ENCODE data around the gene ERVW-1.
A peak's percentile ranks its signal among the peaks of the same experiment; 100 is the strongest.
"Not testable (repeated sequence)": the region's sequence is repeated elsewhere in the genome, so short reads cannot be mapped to it uniquely, and the experiment has no call there.

ERVW-1 gene

DNA sequence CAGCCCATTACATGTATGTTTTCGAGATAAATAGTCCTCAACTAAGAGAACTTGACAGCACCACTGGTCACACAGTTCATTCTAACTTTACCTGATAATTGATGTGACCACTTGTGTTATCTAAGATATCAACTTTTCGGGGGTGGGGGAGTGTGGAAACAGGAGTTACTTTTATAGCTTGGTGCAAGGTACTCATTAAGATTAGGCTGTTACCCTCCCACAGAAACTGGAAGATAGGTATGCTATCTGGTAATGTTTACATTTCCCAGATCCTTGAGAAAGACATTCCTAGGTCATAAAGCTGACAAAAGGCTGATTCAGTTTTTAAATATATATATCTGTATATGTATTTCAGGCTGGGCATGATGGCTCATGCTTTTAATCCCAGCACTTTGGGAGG is 11.1 kb downstream of the ERVW-1 start:
- no peak for DNase-seq

- no peak for DNase-seq
Measured at GRCh38 chr7:92464515-92464914, 13.2 kb downstream of the ERVW-1 start.

GRCh38 chr7:92462560-92462959 is 15.2 kb downstream of the ERVW-1 start:
- no peak for DNase-seq

DNA sequence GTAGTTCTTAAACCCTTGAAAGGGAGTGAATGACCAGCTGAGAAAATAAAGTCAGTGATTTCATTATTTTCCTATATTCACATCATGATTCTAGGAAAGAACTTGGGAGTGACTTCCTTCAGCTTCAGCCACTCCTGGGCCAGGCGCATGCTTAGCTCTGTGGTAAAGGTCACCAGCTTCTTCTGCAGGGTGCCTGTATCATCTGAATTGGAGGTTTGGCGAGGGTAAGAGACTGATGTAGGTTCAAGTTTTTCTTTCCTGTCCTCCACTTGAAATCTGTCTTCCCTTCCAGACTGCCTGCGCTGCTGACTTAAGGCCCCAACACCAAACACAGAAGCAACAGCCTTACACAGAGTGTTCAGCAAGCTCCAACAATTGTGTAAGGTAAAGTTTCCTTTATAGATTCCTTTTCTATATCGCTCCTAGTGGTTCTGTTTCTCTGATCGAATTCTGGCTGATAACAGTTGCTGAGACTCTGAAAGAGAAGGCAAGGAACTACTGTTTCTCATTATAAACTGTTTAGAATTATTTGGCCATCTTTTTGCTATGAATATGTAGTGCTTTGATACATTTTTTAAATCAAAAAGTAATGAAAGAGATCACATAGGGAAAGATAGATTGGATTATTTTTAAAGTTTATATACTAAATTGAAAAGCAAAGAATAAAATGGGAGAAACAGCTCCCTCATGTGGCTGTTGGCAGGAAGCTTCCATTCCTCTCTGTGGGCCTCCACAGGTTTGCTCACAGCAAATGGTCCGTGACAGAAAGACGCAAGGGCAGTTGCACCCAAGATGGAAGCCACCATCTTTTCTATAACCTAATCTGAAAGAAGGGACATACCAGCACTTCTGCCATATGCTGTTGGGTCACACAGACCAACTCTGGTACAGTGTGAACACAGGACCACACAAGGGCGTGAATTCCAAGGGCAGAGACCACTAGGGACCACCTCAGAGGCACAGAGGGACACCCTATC is 16.4 kb downstream of the ERVW-1 start:
- DNase-seq, result no peak

GRCh38 chr7:92460510-92460909 is 17.2 kb downstream of the ERVW-1 start:
- DNase-seq, result no peak

- no peak for DNase-seq
Measured at GRCh38 chr7:92460109-92460508, 17.6 kb downstream of the ERVW-1 start.

- no peak for DNase-seq
Measured at GRCh38 chr7:92456236-92456635, 21.5 kb downstream of the ERVW-1 start.

- no peak for DNase-seq
Measured at GRCh38 chr7:92451645-92452044, 26.1 kb downstream of the ERVW-1 start.

GRCh38 chr7:92448205-92448747 is 29.5 kb downstream of the ERVW-1 start:
- DNase-seq, result no peak

DNA sequence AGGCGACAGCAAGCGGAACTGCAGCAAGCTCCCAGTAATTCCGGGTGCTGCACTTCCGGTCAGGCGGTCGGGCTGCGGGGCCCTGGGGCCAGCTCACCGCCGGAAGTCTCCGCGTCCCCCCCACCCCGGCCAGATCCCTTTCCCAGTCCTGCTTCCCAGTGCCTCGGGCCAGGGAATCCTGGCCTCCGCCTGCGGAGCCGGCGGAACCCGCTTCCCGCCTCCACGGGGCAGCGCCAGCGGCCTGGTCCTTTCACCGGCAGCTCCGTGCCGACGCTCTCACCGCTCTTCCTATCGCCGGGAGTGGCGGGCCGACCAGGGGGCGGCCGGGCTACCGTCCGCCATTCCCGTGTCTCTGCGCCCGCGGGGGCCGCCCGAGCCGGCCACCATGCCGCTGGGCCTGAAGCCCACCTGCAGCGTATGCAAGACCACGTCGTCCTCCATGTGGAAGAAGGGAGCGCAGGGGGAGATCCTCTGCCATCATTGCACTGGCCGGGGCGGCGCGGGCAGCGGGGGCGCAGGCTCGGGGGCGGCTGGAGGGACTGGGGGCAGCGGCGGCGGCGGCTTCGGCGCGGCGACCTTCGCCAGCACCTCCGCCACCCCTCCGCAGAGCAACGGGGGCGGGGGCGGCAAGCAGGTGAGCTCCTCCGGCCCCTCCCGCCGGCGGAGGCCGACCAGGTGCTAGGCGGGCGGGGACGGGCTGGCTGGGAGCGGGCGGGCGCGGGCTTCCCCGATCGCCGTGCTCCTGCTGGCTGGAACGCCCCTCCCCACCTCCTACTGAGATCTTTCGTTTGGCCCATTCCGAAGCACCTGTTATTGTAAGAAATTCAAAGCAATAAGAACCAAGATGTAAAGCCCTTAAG is 30.2 kb downstream of the ERVW-1 start, which contains the start of gene GATAD1:
GATAD1 (plus strand) TSS at position 138 of the 860 bp plus-strand sequence; CDS start at position 386, 248 bp downstream.
- DNase-seq, result peak; percentile 72

DNA sequence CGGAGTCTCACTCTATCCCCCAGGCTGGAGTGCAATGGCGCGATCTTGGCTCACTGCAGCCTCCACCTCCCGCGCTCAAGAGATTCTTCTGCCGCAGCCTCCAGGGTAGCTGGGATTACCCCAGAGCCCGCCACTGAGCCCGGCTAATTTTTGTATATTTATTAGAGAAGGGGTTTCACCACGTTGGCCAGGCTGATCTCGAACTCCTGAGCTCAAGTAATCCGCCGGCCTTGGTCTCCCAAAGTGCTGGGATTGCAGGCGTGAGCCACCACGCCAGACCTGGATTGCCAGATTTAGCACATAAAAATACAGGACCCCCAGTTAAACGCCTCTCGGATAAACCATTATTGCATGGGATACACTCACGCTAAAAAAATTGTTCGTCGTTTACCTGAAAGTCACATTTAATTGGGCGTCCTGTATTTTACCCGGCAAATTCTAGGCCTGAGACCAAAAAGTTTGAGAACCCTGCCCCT is 30.8 kb downstream of the ERVW-1 start:
- no peak for DNase-seq

DNA sequence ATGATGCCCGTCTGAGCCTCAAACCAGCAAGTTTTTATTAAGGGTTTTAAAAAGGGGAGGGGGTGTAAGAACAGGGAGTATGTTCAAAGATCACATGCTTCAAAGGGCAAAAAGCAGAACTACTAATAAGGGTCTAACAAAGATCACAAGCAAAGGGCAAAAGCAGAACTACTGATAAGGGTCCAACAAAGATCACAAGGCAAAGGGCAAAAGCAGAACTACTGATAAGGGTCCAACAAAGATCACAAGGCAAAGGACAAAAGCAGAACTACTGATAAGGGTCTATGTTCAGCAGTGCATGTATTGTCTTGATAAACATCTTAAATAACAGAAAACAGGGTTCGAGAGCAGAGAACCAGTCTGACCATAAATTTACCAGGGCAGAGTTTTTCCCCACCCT is 35.0 kb downstream of the ERVW-1 start:
- not testable (repeated sequence) for DNase-seq

- DNase-seq, result no peak
Measured at GRCh38 chr7:92437956-92438491, 39.7 kb downstream of the ERVW-1 start.

GRCh38 chr7:92436612-92437445 is 40.9 kb downstream of the ERVW-1 start:
- no peak for DNase-seq

DNA sequence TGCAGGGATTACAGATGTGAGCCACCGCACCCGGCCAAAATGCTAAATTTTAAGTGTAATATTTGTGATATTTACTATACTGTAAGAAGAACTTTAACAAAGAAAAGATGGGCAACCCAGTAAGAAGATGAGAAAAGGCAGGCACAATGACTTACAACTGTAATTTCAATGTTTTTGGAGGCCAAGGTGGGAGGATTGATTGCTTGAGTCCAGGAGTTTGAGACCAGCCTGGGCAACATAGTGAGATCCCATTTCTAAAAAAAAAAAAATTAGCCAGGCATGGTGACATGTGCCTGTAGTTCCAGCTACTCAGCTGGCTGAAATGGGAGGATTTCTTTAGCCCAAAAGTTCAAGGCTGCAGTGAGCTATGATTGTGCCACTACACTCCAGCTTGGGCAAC is 42.2 kb downstream of the ERVW-1 start:
- DNase-seq, result no peak

DNA sequence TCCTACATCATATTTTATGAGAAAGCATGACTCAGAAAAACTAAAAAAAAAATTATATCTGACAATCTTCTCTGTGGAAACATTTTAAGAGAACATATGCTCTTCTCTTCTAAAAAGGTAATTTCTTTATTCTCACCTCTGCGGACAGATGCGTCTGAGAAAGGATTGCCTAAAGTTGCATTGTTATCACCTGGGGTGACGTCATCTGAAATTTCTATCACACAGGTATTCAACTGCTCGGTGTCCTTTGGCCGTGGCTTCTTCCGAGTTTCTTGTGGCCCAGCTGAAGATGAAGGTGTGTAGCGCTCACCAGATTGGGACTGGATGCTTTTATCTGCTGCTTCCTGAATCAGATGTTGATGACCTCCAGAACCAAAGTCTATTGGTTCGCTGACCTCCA is 44.7 kb downstream of the ERVW-1 start:
- no peak for DNase-seq

DNA sequence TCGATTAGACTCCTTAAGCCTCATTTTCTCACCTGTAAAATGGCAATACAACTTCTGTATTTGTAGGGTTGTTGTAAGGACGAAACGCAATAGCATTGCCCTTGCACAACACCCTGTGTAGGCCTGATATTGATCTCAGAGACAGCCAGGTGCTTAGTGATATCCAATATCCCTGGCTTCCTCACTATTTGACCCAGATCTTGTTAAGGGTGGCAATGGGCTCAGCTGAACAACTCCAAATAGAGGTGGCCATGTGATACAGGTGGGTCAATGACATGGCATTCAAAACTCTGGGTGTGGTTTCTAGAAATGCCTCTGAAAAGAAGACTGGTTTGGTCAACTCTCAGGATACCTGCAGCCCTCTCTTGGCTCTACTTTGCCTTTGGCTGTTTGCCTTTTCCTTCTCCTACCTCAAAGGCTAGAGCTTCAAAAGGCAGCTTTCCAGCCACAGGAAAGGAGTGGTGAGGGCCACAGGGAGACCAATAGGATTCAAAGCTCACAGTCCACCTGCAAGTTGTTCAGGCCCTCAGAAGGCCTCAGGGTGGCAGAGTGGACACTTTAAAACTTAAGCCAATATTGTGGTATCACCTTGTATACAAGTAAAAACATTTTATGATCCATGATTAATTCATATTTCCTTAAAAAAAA is 45.3 kb downstream of the ERVW-1 start:
- no peak for DNase-seq

GRCh38 chr7:92427193-92427592 is 50.6 kb downstream of the ERVW-1 start:
- no peak for DNase-seq

GRCh38 chr7:92425311-92425947 is 52.3 kb downstream of the ERVW-1 start:
- no peak for DNase-seq

- no peak for DNase-seq
Measured at GRCh38 chr7:92423710-92424131, 54.0 kb downstream of the ERVW-1 start.

DNA sequence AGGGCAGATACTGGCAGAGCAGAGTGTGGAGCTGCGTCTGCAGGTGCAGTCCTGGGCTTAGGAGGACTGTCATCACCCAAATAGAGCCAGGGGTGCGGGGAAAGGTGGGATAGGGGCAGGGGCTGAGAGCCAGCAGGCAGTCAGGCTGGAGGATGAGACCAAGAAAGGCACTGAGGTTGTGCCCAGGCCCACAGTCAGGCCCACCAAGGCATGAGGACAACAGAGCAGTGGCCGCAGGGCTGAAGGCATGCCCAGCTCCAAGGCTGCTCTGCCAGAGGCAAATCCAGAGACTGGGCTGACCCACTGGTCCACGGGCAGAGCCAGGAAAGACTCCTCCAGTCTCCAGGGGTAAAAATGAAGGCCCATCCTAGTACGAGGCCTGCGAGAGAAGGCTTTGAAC is 54.8 kb downstream of the ERVW-1 start:
- DNase-seq, result no peak
